ENCODE results near the gene OTX2.

The OTX2 gene

GRCh38 chr14:56810147-56810719 lies at the start of gene OTX2:
Gene OTX2 (minus strand): TSS chr14:56810479. CDS start chr14:56805456, 5,023 bp downstream.
- DNase-seq: no peak

GRCh38 chr14:56858422-56858821 lies 48.1 kb upstream of the OTX2 start:
- DNase-seq: no peak

- no peak for DNase-seq
Observed at GRCh38 chr14:56857216-56857615, 46.9 kb upstream of the OTX2 start.

GRCh38 chr14:56855891-56856461 lies 45.7 kb upstream of the OTX2 start:
- DNase-seq: no peak

GRCh38 chr14:56854325-56854724 lies 44.0 kb upstream of the OTX2 start:
- no peak for DNase-seq

GRCh38 chr14:56846970-56847930 lies 37.0 kb upstream of the OTX2 start:
- DNase-seq: no peak

- no peak for DNase-seq
Observed at GRCh38 chr14:56844406-56845002, 34.2 kb upstream of the OTX2 start.

GRCh38 chr14:56841611-56842010 lies 31.3 kb upstream of the OTX2 start:
- DNase-seq: no peak

GRCh38 chr14:56840221-56840620 lies 29.9 kb upstream of the OTX2 start:
- no peak for DNase-seq

- DNase-seq: no peak
Observed at GRCh38 chr14:56829151-56829550, 18.9 kb upstream of the OTX2 start.

GRCh38 chr14:56826214-56826613 lies 15.9 kb upstream of the OTX2 start:
- DNase-seq: no peak

- DNase-seq: no peak
Observed at GRCh38 chr14:56821805-56822610, 11.7 kb upstream of the OTX2 start.

GRCh38 chr14:56821177-56821576 lies 10.9 kb upstream of the OTX2 start:
- DNase-seq: no peak

- no peak for DNase-seq
Observed at GRCh38 chr14:56817396-56817921, 7.2 kb upstream of the OTX2 start.

GRCh38 chr14:56816574-56817391 lies 6.5 kb upstream of the OTX2 start:
- DNase-seq: no peak

GRCh38 chr14:56815745-56816144 lies 5.5 kb upstream of the OTX2 start:
- DNase-seq: no peak

GRCh38 chr14:56814969-56815700 lies 4.9 kb upstream of the OTX2 start:
- DNase-seq: no peak

- DNase-seq: no peak
Observed at GRCh38 chr14:56814519-56814959, 4.3 kb upstream of the OTX2 start.

GRCh38 chr14:56813143-56813551 lies 2.9 kb upstream of the OTX2 start:
- DNase-seq: no peak

GRCh38 chr14:56812364-56813141 lies 2.3 kb upstream of the OTX2 start:
- no peak for DNase-seq

All from activated CD4-positive, alpha-beta T cell treated with anti-CD3 and anti-CD28 coated beads, Interleukin-2, amount 50 U/mL, for 16 hours (primary cell).